K562 (cell line): Measurements from ENCODE around the gene C1QTNF5. TPM values are rescaled to one million over a fixed set of nuclear protein-coding genes. Genes with fewer than 3 reads are reported as not detected.

ENCODE experiments used
- CAMTA2 ChIP-seq: fragments of 250-450 bp; sonication (Bioruptor Pico); conservative IDR thresholded peaks from 2 replicates; pipeline ENCODE4 v1.5.1; 2022
- HMG20B ChIP-seq: fragments of 250-450 bp; sonication (Bioruptor Pico); IDR thresholded peaks from 2 replicates; pipeline ENCODE4 v1.5.0; 2021; ENCODE audit warnings: mild to moderate bottlenecking
- MAZ ChIP-seq, 2 experiments: fragments of 450-650 bp in 1 of 2; sonication (generic) in 1 of 2; formaldehyde crosslinking; IDR thresholded peaks in 1 of 2; conservative IDR thresholded peaks in 1 of 2; 2 replicates each; pipeline versions ENCODE4 v1.4.0 to v1.5.0; 2020; ENCODE audit warnings: mild to moderate bottlenecking in 1 of 2, missing genetic modification reagents in 1 of 2
- MIER1 ChIP-seq: fragments of 450-650 bp; IDR thresholded peaks from 2 replicates; pipeline ENCODE4 v1.6.1; 2016; ENCODE audit warnings: antibody characterized with exemption, mild to moderate bottlenecking, low read depth
- NELFE ChIP-seq: IDR thresholded peaks from 2 replicates; pipeline ENCODE4 v1.6.1; 2011; ENCODE audit warnings: mild to moderate bottlenecking; ENCODE audit not compliant: insufficient read depth, insufficient read length
- RNF2 ChIP-seq: sonication (generic); IDR thresholded peaks from 2 replicates; pipeline ENCODE4 v1.6.1; 2016
- SIN3A ChIP-seq, 2 experiments: fragments of 150-350 bp in 1 of 2; IDR thresholded peaks; 2 replicates each; pipeline ENCODE4 v1.6.1; 2011 to 2016; ENCODE audit warnings: borderline replicate concordance in 2 of 2, low read depth in 2 of 2, low read length in 2 of 2, mild to moderate bottlenecking in 2 of 2, moderate library complexity in 2 of 2; ENCODE audit not compliant: control insufficient read depth in 1 of 2
- ZBED1 ChIP-seq: IDR thresholded peaks from 2 replicates; pipeline ENCODE4 v1.6.1; 2014
- ZNF121 ChIP-seq: sonication (generic); formaldehyde crosslinking; conservative IDR thresholded peaks from 2 replicates; pipeline ENCODE4 v1.8.0; 2022; ENCODE audit warnings: missing genetic modification reagents
- ZNF224 ChIP-seq: sonication (generic); formaldehyde crosslinking; IDR thresholded peaks from 2 replicates; pipeline ENCODE4 v1.8.0; 2022; ENCODE audit warnings: mild to moderate bottlenecking, missing genetic modification reagents
- ZNF24 ChIP-seq: fragments of 450-650 bp; IDR thresholded peaks from 2 replicates; pipeline ENCODE4 v1.6.1; 2016
- polyA plus RNA-seq, 8 experiments: library from polyadenylated mRNA; depleted of rRNA in 4 of 8; stranded (reverse) in 5 of 8; unstranded in 3 of 8; fragments of >200 nt; fragmentation: Nextera tagmentation in 2 of 8; fragmentation: Illumina TruSeq in 1 of 8; extraction: Ambion mirVana in 2 of 8; extraction: Trizol in 1 of 8; gene quantifications; 2 replicates each; pipeline versions ENCODE4 v1.2.1 to v1.2.3, GENCODE V29; 2011 to 2014; ENCODE audit warnings: inconsistent platforms in 1 of 8, missing spikeins in 1 of 8
- total RNA-seq, 7 experiments: library from RNA; depleted of rRNA in 6 of 7; stranded (reverse); fragments of >200 nt in 6 of 7; fragmentation: Illumina TruSeq in 2 of 7; extraction: Trizol in 2 of 7; gene quantifications; 2 replicates each; pipeline versions ENCODE4 v1.2.1 to v1.2.3, GENCODE V29; 2011 to 2021; ENCODE audit warnings: low replicate concordance in 1 of 7
- TF ChIP-seq, protein P1 (sequence below): sonication (generic); formaldehyde crosslinking; IDR thresholded peaks from 2 replicates; pipeline ENCODE4 v1.8.0; 2022; ENCODE audit warnings: mild to moderate bottlenecking, missing genetic modification reagents
- TF ChIP-seq, protein P2 (sequence below): fragments of 450-650 bp; IDR thresholded peaks from 2 replicates; pipeline ENCODE4 v1.6.1; 2016; ENCODE audit warnings: mild to moderate bottlenecking, moderate library complexity
- TF ChIP-seq, protein P3 (sequence below): fragments of 250-450 bp; sonication (Bioruptor Pico); IDR thresholded peaks from 2 replicates; pipeline ENCODE4 v1.4.0; 2020

Gene C1QTNF5
- total and polyA plus RNA-seq, 9 of the 15 experiments (the other 6 are each of a cell fraction or from before 2014, with no cell fraction given): 0.07 to 0.76 (median 0.24) TPM; not detected in 1

DNA sequence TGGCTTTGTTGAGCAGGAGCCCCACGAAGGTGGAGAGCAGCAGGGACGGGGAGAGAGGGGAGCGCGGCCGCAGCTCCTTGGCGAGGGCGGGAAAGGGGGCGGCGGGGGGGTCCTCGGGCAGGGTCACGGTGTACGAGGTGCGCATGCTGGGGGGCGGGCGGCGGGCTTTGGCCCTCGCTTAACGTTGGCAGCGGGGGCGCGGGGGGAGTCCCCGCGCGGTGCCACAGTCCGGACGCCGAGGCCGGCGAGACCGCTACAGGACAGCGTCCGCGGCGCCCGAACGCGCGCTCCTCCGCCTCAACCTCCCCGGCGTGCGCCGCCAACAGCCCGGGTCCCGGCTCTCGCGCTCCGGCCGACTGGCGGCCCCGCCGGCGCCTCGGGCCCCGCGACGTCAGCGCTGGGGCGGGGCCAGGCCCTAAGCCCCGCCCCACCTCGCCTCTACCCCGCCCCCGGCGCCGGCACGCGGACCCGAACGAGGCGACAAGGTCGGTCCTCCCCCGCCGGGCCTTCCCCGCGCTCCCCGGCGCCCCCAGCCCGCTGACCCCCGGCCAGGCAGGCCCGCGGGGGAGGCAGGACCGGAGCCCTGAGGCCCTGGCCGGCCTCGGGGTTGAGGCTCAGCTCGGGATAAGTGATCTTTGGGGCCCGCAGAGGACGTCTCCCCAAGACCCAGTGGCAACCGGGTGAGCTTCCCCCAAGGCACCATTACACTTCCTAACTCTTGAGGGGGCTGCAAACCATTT, 23.3 kb upstream of the C1QTNF5 start (continued):
- TF ChIP-seq, protein P1, sequence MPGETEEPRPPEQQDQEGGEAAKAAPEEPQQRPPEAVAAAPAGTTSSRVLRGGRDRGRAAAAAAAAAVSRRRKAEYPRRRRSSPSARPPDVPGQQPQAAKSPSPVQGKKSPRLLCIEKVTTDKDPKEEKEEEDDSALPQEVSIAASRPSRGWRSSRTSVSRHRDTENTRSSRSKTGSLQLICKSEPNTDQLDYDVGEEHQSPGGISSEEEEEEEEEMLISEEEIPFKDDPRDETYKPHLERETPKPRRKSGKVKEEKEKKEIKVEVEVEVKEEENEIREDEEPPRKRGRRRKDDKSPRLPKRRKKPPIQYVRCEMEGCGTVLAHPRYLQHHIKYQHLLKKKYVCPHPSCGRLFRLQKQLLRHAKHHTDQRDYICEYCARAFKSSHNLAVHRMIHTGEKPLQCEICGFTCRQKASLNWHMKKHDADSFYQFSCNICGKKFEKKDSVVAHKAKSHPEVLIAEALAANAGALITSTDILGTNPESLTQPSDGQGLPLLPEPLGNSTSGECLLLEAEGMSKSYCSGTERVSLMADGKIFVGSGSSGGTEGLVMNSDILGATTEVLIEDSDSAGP (CRISPR knock-in tag): no peak
- TF ChIP-seq ZNF121 (CRISPR knock-in tag) (no peak), SIN3A (IDR thresholded peaks at IDR 0.05; ENCODE audit: borderline replicate concordance in 2 of 2, control insufficient read depth in 1 of 2, low read depth in 2 of 2, low read length in 2 of 2) (peak in 1 of 2 experiments; percentile 11; a peak in 1 of 4 replicates), ZBED1 (no peak), NELFE (no peak), CAMTA2 (CRISPR knock-in tag) (no peak), RNF2 (no peak), ZNF24 (no peak), MIER1 (no peak), MAZ (CRISPR knock-in tag; conservative IDR thresholded peaks at IDR 0.05 in 1 of 2, IDR thresholded peaks at IDR 0.05 in 1 of 2) (peak in 1 of 2 experiments; percentile 39; a peak in 1 of 4 replicates), ZNF224 (CRISPR knock-in tag) (no peak), HMG20B (no peak)
- TF ChIP-seq, protein P2, sequence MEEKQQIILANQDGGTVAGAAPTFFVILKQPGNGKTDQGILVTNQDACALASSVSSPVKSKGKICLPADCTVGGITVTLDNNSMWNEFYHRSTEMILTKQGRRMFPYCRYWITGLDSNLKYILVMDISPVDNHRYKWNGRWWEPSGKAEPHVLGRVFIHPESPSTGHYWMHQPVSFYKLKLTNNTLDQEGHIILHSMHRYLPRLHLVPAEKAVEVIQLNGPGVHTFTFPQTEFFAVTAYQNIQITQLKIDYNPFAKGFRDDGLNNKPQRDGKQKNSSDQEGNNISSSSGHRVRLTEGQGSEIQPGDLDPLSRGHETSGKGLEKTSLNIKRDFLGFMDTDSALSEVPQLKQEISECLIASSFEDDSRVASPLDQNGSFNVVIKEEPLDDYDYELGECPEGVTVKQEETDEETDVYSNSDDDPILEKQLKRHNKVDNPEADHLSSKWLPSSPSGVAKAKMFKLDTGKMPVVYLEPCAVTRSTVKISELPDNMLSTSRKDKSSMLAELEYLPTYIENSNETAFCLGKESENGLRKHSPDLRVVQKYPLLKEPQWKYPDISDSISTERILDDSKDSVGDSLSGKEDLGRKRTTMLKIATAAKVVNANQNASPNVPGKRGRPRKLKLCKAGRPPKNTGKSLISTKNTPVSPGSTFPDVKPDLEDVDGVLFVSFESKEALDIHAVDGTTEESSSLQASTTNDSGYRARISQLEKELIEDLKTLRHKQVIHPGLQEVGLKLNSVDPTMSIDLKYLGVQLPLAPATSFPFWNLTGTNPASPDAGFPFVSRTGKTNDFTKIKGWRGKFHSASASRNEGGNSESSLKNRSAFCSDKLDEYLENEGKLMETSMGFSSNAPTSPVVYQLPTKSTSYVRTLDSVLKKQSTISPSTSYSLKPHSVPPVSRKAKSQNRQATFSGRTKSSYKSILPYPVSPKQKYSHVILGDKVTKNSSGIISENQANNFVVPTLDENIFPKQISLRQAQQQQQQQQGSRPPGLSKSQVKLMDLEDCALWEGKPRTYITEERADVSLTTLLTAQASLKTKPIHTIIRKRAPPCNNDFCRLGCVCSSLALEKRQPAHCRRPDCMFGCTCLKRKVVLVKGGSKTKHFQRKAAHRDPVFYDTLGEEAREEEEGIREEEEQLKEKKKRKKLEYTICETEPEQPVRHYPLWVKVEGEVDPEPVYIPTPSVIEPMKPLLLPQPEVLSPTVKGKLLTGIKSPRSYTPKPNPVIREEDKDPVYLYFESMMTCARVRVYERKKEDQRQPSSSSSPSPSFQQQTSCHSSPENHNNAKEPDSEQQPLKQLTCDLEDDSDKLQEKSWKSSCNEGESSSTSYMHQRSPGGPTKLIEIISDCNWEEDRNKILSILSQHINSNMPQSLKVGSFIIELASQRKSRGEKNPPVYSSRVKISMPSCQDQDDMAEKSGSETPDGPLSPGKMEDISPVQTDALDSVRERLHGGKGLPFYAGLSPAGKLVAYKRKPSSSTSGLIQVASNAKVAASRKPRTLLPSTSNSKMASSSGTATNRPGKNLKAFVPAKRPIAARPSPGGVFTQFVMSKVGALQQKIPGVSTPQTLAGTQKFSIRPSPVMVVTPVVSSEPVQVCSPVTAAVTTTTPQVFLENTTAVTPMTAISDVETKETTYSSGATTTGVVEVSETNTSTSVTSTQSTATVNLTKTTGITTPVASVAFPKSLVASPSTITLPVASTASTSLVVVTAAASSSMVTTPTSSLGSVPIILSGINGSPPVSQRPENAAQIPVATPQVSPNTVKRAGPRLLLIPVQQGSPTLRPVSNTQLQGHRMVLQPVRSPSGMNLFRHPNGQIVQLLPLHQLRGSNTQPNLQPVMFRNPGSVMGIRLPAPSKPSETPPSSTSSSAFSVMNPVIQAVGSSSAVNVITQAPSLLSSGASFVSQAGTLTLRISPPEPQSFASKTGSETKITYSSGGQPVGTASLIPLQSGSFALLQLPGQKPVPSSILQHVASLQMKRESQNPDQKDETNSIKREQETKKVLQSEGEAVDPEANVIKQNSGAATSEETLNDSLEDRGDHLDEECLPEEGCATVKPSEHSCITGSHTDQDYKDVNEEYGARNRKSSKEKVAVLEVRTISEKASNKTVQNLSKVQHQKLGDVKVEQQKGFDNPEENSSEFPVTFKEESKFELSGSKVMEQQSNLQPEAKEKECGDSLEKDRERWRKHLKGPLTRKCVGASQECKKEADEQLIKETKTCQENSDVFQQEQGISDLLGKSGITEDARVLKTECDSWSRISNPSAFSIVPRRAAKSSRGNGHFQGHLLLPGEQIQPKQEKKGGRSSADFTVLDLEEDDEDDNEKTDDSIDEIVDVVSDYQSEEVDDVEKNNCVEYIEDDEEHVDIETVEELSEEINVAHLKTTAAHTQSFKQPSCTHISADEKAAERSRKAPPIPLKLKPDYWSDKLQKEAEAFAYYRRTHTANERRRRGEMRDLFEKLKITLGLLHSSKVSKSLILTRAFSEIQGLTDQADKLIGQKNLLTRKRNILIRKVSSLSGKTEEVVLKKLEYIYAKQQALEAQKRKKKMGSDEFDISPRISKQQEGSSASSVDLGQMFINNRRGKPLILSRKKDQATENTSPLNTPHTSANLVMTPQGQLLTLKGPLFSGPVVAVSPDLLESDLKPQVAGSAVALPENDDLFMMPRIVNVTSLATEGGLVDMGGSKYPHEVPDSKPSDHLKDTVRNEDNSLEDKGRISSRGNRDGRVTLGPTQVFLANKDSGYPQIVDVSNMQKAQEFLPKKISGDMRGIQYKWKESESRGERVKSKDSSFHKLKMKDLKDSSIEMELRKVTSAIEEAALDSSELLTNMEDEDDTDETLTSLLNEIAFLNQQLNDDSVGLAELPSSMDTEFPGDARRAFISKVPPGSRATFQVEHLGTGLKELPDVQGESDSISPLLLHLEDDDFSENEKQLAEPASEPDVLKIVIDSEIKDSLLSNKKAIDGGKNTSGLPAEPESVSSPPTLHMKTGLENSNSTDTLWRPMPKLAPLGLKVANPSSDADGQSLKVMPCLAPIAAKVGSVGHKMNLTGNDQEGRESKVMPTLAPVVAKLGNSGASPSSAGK: 0 out of 2 replicates have a peak, but pooled peaks have one; percentile 42
- TF ChIP-seq, protein P3, sequence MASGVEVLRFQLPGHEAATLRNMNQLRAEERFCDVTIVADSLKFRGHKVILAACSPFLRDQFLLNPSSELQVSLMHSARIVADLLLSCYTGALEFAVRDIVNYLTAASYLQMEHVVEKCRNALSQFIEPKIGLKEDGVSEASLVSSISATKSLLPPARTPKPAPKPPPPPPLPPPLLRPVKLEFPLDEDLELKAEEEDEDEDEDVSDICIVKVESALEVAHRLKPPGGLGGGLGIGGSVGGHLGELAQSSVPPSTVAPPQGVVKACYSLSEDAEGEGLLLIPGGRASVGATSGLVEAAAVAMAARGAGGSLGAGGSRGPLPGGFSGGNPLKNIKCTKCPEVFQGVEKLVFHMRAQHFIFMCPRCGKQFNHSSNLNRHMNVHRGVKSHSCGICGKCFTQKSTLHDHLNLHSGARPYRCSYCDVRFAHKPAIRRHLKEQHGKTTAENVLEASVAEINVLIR (CRISPR knock-in tag): 0 out of 2 replicates have a peak, but pooled peaks have one; percentile 5
